ENCODE data around the gene CTSD. TPM values are rescaled to one million over a fixed set of nuclear protein-coding genes. Genes with fewer than 3 reads are reported as not detected.

Gene CTSD
- total and polyA plus RNA-seq, 2 experiments from 2014 or later: 67.1 to 251 TPM

DNA sequence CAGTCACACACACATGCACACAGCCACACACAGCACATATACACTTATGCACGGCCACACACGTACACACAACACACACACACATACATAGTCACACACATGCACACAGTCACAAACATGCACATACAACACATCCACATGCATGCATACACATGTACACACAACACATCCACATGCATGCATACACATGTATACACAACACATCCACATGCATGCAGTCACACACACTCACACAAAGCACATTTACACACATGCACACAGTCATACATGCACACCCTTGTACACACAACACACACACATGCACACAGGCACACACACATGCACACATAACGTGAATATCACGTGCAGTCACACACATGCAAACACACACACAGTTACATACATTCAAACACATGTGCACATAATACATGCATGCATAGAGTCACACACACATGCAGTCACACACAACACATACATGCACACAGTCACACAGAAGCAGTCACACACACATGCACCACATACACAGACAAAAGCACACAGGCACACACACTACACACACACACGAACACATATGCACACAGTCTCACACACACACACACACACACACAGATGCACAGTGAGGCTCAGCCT is 32.2 kb downstream of the CTSD start (continued):
- TF ChIP-seq EZH2 (IDR thresholded peaks at IDR 0.05; ENCODE audit: low read depth, unreplicated experiment) (no peak), ZNF331 (CRISPR knock-in tag; IDR thresholded peaks at IDR 0.05; ENCODE audit: low read depth) (no peak), ZNF114 (CRISPR knock-in tag; IDR thresholded peaks at IDR 0.05) (no peak), CTCF (conservative IDR thresholded peaks at IDR 0.05; ENCODE audit: low read depth in 2 of 2) (no peak)
- TF ChIP-seq, protein P1, sequence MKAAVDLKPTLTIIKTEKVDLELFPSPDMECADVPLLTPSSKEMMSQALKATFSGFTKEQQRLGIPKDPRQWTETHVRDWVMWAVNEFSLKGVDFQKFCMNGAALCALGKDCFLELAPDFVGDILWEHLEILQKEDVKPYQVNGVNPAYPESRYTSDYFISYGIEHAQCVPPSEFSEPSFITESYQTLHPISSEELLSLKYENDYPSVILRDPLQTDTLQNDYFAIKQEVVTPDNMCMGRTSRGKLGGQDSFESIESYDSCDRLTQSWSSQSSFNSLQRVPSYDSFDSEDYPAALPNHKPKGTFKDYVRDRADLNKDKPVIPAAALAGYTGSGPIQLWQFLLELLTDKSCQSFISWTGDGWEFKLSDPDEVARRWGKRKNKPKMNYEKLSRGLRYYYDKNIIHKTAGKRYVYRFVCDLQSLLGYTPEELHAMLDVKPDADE (IDR thresholded peaks at IDR 0.05): no peak

DNA sequence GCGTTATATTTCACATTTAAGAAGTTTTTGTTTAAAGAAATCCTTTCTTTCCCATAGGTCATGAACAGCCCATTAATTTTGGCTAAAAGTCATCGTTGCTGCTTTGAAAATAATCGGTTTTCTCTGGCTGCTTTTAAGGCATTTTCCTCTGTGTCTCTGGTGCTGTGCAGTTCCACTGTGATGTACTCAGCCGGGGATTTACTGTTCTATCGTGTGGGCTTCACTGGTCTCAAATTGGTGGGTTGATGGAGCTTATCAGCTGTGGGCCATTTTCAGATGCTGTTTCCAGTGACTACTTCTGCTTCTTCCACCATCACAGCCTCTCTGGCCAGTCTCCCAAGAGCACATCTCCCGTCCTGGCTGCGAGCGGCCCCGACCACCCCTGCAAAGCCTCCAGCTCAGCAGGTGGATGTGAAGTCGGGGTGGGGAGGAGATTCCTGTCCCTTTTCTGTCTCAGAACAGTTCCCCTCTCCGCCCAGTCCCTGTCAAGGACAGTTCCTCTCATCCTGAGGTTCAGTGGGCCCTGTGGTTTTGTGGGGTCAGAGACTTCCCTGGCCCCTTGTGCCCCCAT is 33.6 kb downstream of the CTSD start:
- Histone ChIP-seq H3K9me2 (ENCODE audit: insufficient read depth) (no peaks in the 10 kb centered on the region), H3K4me2 (no peak overlapping the region), H4K20me1 (replicated peaks; ENCODE audit: insufficient read depth) (no peaks in the 10 kb centered on the region), H3K27ac (ENCODE audit: low read depth) (no peak overlapping the region), H3K79me2 (replicated peaks; ENCODE audit: insufficient read depth) (no peaks in the 10 kb centered on the region), H3K4me3 (no peak overlapping the region), H3K4me1 (ENCODE audit: insufficient read depth) (no peaks in the 10 kb centered on the region), H3F3A (replicated peaks; ENCODE audit: low read depth) (peaks cover 8% of the 10 kb centered on the region; the same call in 1 of the 2 replicates), H3K36me3 (ENCODE audit: insufficient read depth) (no peaks in the 10 kb centered on the region), H3K27me3 (ENCODE audit: insufficient read depth) (no peaks in the 10 kb centered on the region), H2AFZ (no peak overlapping the region)
- no peak overlapping the region for H3K4me3 Mint-ChIP-seq
- no peak overlapping the region for H3K27ac Mint-ChIP-seq
- TF ChIP-seq ZNF114 (CRISPR knock-in tag; IDR thresholded peaks at IDR 0.05) (no peak), STAT1 (IDR thresholded peaks at IDR 0.05; ENCODE audit: unreplicated experiment) (no peak), CTCF (conservative IDR thresholded peaks at IDR 0.05; ENCODE audit: low read depth in 2 of 2) (no peak), ZNF462 (CRISPR knock-in tag; IDR thresholded peaks at IDR 0.05) (no peak)
- DNase-seq (ENCODE audit: low spot score) (no peak), ATAC-seq (no peak)
- H3K4me1 Mint-ChIP-seq: no peaks in the 10 kb centered on the region
- peaks cover 6% of the 10 kb centered on the region; the same call in 1 of the 3 replicates for H3K9me3 Mint-ChIP-seq
- no peaks in the 10 kb centered on the region for H3K36me3 Mint-ChIP-seq (ENCODE audit: low read depth)
- H3K27me3 Mint-ChIP-seq (ENCODE audit: insufficient read depth, low read depth, poor library complexity): peaks cover 17% of the 10 kb centered on the region

Measured in GM23338 (cell line).